IMR-90 (cell line): Measurements from ENCODE around the gene CCL11. TPM values are rescaled to one million over a fixed set of nuclear protein-coding genes. Genes with fewer than 3 reads are reported as not detected.

Source experiments
- ATAC-seq: fragments of 200-7000 bp; cut with Tn5 transposase; 2 replicates; pipeline ENCODE4 v1.9.1; 2020; ENCODE audit warnings: low read depth, mild to moderate bottlenecking, moderate library complexity
- BruUV-seq: library from RNA; stranded (reverse); fragments of 400-500 nt; replicated peaks from 2 replicates; lab custom pipeline; 2021; lab: Mats Ljungman, UMichigan
- CTCF ChIA-PET: fragments of 300-600 bp; formaldehyde crosslinking; extraction: SDS; loops from one replicate; lab custom pipeline; 2021; ENCODE audit warnings: antibody characterized with exemption; lab: Yijun Ruan, JAX
- POLR2A ChIA-PET: fragments of 300-600 bp; sonication (Branson Sonifier 250); formaldehyde crosslinking; loops from one replicate; lab custom pipeline; 2022; ENCODE audit warnings: antibody characterized with exemption; ENCODE audit not compliant: unreplicated experiment; lab: Charles Lee
- DNase-seq: peaks from one replicate; pipeline ENCODE4 v3.0.0; 2013
- H2AFZ ChIP-seq: replicated peaks from 2 replicates; pipeline ENCODE3; 2013; ENCODE audit warnings: low read length, mild to moderate bottlenecking; ENCODE audit not compliant: poor library complexity
- H2AK5ac ChIP-seq: 2 replicates; pipeline ENCODE4 v1.6.1; 2013; ENCODE audit warnings: low read depth, low read length, inconsistent platforms
- H2AK9ac ChIP-seq: replicated peaks from 2 replicates; pipeline ENCODE3; 2013; ENCODE audit warnings: mild to moderate bottlenecking, low read depth, low read length, moderate library complexity; ENCODE audit not compliant: poor library complexity
- H2BK120ac ChIP-seq: 2 replicates; pipeline ENCODE4 v1.6.1; 2013; ENCODE audit warnings: low read depth, low read length, inconsistent platforms
- H2BK15ac ChIP-seq: 3 replicates; pipeline ENCODE4 v1.6.1; 2013; ENCODE audit warnings: low read depth, low read length, inconsistent platforms
- H2BK20ac ChIP-seq: 2 replicates; pipeline ENCODE4 v1.6.1; 2013; ENCODE audit warnings: low read depth, mild to moderate bottlenecking, inconsistent platforms, low read length, moderate library complexity
- H2BK5ac ChIP-seq: 2 replicates; pipeline ENCODE4 v1.6.1; 2013; ENCODE audit warnings: mild to moderate bottlenecking, low read depth, low read length, inconsistent platforms; ENCODE audit not compliant: poor library complexity, severe bottlenecking
- H3K14ac ChIP-seq: replicated peaks from 2 replicates; pipeline ENCODE4 v1.6.1; 2013; ENCODE audit warnings: low read depth, low read length, inconsistent platforms
- H3K18ac ChIP-seq: 2 replicates; pipeline ENCODE4 v1.6.1; 2013; ENCODE audit warnings: low read depth, low read length, control low read depth
- H3K23ac ChIP-seq: 2 replicates; pipeline ENCODE4 v1.6.1; 2013; ENCODE audit warnings: low read depth, low read length, inconsistent platforms
- H3K27ac ChIP-seq: 2 replicates; pipeline ENCODE4 v1.5.1; 2013; ENCODE audit warnings: mild to moderate bottlenecking, control low read depth, low read length; ENCODE audit not compliant: insufficient read depth
- H3K27me3 ChIP-seq: 2 replicates; pipeline ENCODE4 v1.6.1; 2013; ENCODE audit warnings: low read length; ENCODE audit not compliant: control insufficient read depth, insufficient read depth
- H3K36me3 ChIP-seq: 2 replicates; pipeline ENCODE4 v1.6.1; 2013; ENCODE audit warnings: low read length, mixed read lengths; ENCODE audit not compliant: control insufficient read depth, insufficient read depth
- H3K4ac ChIP-seq: 2 replicates; pipeline ENCODE4 v1.6.1; 2013; ENCODE audit warnings: low read depth, low read length, inconsistent platforms
- H3K4me1 ChIP-seq: 2 replicates; pipeline ENCODE4 v1.6.1; 2013; ENCODE audit warnings: low read length, mixed read lengths; ENCODE audit not compliant: control insufficient read depth, insufficient read depth
- H3K4me2 ChIP-seq: 2 replicates; pipeline ENCODE4 v1.6.1; 2013; ENCODE audit warnings: low read depth, mild to moderate bottlenecking, control low read depth, low read length, moderate library complexity
- H3K4me3 ChIP-seq: 2 replicates; pipeline ENCODE4 v1.5.1; 2013; ENCODE audit warnings: low read depth, mild to moderate bottlenecking, control low read depth, low read length, moderate library complexity; ENCODE audit not compliant: insufficient read depth
- H3K56ac ChIP-seq: 2 replicates; pipeline ENCODE4 v1.6.1; 2013; ENCODE audit warnings: low read length, inconsistent platforms; ENCODE audit not compliant: insufficient read depth; ENCODE audit errors: extremely low read depth
- H3K79me1 ChIP-seq, 2 experiments: 2 replicates each; pipeline ENCODE4 v1.6.1; 2013; ENCODE audit warnings: low read length in 2 of 2, inconsistent platforms in 1 of 2, low read depth in 1 of 2
- H3K9ac ChIP-seq: 2 replicates; pipeline ENCODE4 v1.6.1; 2013; ENCODE audit warnings: low read depth, low read length, control low read depth
- H3K9me1 ChIP-seq: 2 replicates; pipeline ENCODE4 v1.6.1; 2013; ENCODE audit warnings: low read length, inconsistent platforms; ENCODE audit not compliant: insufficient read depth
- H3K9me3 ChIP-seq: 2 replicates; pipeline ENCODE4 v1.6.1; 2013; ENCODE audit warnings: low read length; ENCODE audit not compliant: control insufficient read depth, insufficient read depth
- H4K20me1 ChIP-seq: 2 replicates; pipeline ENCODE4 v1.6.1; 2013; ENCODE audit warnings: low read length, inconsistent platforms; ENCODE audit not compliant: insufficient read depth
- H4K5ac ChIP-seq: 2 replicates; pipeline ENCODE4 v1.6.1; 2013; ENCODE audit warnings: mild to moderate bottlenecking, low read depth, low read length, control low read depth
- H4K8ac ChIP-seq, 2 experiments: 2 replicates each; pipeline ENCODE4 v1.6.1; 2013; ENCODE audit warnings: low read depth in 2 of 2, low read length in 2 of 2, control low read depth in 1 of 2, inconsistent platforms in 1 of 2
- H4K91ac ChIP-seq: 2 replicates; pipeline ENCODE4 v1.6.1; 2013; ENCODE audit warnings: low read depth, low read length, inconsistent platforms; ENCODE audit not compliant: insufficient read depth
- CEBPB ChIP-seq: IDR thresholded peaks from 2 replicates; pipeline ENCODE4 v1.6.1; 2012; ENCODE audit warnings: low read depth, low read length, improper control_type of control experiment
- CHD1 ChIP-seq: IDR thresholded peaks from 2 replicates; pipeline ENCODE4 v1.6.1; 2012; ENCODE audit warnings: low read depth, low read length, improper control_type of control experiment
- RCOR1 ChIP-seq: IDR thresholded peaks from 2 replicates; pipeline ENCODE4 v1.6.1; 2012; ENCODE audit warnings: mild to moderate bottlenecking, low read length, improper control_type of control experiment; ENCODE audit not compliant: insufficient replicate concordance
- USF2 ChIP-seq: fragments of 150-350 bp; IDR thresholded peaks from 2 replicates; pipeline ENCODE4 v1.6.1; 2017; ENCODE audit warnings: mild to moderate bottlenecking, antibody characterized with exemption, low read length, low read depth
- dilution Hi-C: fragments of 300-500 bp; cut with HindIII; formaldehyde crosslinking; loops from one replicate; pipeline ENCODE4 v1.14.3; 2018; ENCODE audit warnings: low sequenced_read_pairs; ENCODE audit not compliant: unreplicated experiment
- in situ Hi-C: fragments of 300-500 bp; cut with MboI; formaldehyde crosslinking; loops from 3 replicates; pipeline ENCODE4 v1.14.3; 2019; ENCODE audit warnings: low sequenced_read_pairs, inconsistent platforms, mixed read lengths
- intact Hi-C: fragments of 100-400 bp; cut with micrococcal nuclease; formaldehyde crosslinking; loops from 2 replicates; pipeline ENCODE4 v1.10.0; 2022
- polyA plus RNA-seq, 3 experiments: library from polyadenylated mRNA; depleted of rRNA; stranded (reverse); fragments of >200 nt; gene quantifications; 2 replicates each; pipeline ENCODE4 v1.2.3, GENCODE V29; 2012; ENCODE audit warnings: low replicate concordance in 1 of 3
- total RNA-seq: library from RNA; depleted of rRNA; stranded (reverse); fragments of >200 nt; gene quantifications from 2 replicates; pipeline ENCODE4 v1.2.3, GENCODE V29; 2012

CCL11 gene
- total and polyA plus RNA-seq, 2 of the 4 experiments (the other 2 are of a cell fraction): not detected

DNA sequence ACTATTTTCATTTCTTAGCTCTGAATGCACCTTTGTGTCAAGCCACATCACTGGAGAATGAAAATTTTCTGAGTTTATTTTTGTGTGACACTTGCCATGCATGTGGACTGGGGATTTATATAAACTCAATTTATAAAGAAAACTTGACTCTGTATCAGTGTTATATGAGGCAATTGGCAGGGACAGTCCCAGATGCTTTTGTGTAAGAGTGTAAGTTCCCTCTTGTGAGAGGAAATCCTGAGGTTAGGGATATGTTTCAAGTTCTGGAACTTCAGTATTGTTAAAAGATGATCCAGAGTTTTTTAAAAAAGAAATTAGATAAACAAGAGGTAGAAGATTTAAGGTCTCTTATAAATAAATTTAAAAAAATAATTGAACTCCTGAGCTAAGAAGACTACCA is 22.8 kb downstream of the CCL11 start:
- H4K8ac ChIP-seq: no peak overlapping the region
- in situ Hi-C loops: loop anchor here (5.0 kb wide), 3 partner anchors 49 to 106 kb away; partner anchors contain the start of gene CCL13
- CTCF ChIA-PET: interaction anchor here (0.6 to 4.3 kb wide), 3 partner anchors 53 to 107 kb away, joined by 4 to 40 read pairs (median 4); no protein-coding TSS in a partner anchor

More for the DNA sequence above, 22.8 kb downstream of the CCL11 start:
- no peak overlapping the region for H2BK5ac ChIP-seq
- H2AFZ ChIP-seq: no peak overlapping the region
- H4K20me1 ChIP-seq: no peaks in the 10 kb centered on the region
- no peaks in the 10 kb centered on the region for H3K36me3 ChIP-seq
- H3K4me2 ChIP-seq: no peak overlapping the region
- ATAC-seq (no peak), DNase-seq (no peak)
- no peak overlapping the region for H2BK20ac ChIP-seq
- H4K91ac ChIP-seq: no peak overlapping the region
- no peak overlapping the region for H3K56ac ChIP-seq
- peak overlapping the region; percentile 9; the same call in 1 of the 2 replicates for H3K18ac ChIP-seq
- no peak overlapping the region for H2BK120ac ChIP-seq
- POLR2A ChIA-PET: no interaction called here
- dilution Hi-C loops (no loop called here), intact Hi-C loops (no loop called here)
- H3K9ac ChIP-seq: no peak overlapping the region
- TF ChIP-seq RCOR1: no peak
- TF ChIP-seq CHD1: no peak
- TF ChIP-seq CEBPB: no peak
- TF ChIP-seq USF2: no peak
- no peak overlapping the region for H2AK9ac ChIP-seq
- no peak overlapping the region for H3K23ac ChIP-seq
- H3K14ac ChIP-seq: no peak overlapping the region
- no peak overlapping the region for H3K4ac ChIP-seq
- peaks cover 7% of the 10 kb centered on the region for H3K4me1 ChIP-seq
- BruUV-seq: no TSS peak
- H4K5ac ChIP-seq: no peak overlapping the region
- H3K27ac ChIP-seq: no peak overlapping the region
- H2BK15ac ChIP-seq: no peak overlapping the region
- H3K4me3 ChIP-seq: no peak overlapping the region
- no peaks in the 10 kb centered on the region for H3K9me1 ChIP-seq
- H3K9me3 ChIP-seq: no peaks in the 10 kb centered on the region
- no peak overlapping the region for H2AK5ac ChIP-seq
- H3K27me3 ChIP-seq: no peaks in the 10 kb centered on the region
- H3K79me1 ChIP-seq: no peaks in the 10 kb centered on the region
